Stimulated activated CD4-positive, alpha-beta T cell treated with anti-CD3 and anti-CD28 coated beads, TNF-alpha, amount 100 ng/mL, for 24 hours (primary cell): ENCODE measurements around the gene EP300.
"Not testable (repeated sequence)": the region's sequence is repeated elsewhere in the genome, so short reads cannot be mapped to it uniquely, and the experiment has no call there.

Source experiments
- DNase-seq, 3 experiments: peaks; one replicate each; pipeline ENCODE4 v3.0.0-alpha.2; 2020; ENCODE audit warnings: low read depth in 3 of 3

Gene EP300

DNA sequence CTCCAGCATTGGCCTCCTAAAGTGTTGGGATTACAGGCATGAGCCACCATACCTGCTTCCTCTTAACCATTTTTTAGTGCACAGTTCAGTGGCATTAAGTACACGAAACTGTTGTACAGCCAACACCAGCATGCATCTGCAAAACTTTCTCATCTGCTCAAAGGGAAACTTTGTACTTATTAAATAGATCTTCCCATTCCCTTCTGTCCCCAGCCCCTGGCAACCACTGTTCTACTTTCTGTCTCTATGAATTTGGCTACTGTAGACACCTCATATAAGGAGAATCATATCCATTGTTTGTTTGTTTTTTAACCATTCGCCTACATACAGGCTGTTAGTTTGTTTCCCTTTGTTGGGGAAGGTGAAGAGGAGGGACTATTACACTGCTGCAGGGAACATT, 6.5 kb upstream of the EP300 start:
- DNase-seq = no peak

DNA sequence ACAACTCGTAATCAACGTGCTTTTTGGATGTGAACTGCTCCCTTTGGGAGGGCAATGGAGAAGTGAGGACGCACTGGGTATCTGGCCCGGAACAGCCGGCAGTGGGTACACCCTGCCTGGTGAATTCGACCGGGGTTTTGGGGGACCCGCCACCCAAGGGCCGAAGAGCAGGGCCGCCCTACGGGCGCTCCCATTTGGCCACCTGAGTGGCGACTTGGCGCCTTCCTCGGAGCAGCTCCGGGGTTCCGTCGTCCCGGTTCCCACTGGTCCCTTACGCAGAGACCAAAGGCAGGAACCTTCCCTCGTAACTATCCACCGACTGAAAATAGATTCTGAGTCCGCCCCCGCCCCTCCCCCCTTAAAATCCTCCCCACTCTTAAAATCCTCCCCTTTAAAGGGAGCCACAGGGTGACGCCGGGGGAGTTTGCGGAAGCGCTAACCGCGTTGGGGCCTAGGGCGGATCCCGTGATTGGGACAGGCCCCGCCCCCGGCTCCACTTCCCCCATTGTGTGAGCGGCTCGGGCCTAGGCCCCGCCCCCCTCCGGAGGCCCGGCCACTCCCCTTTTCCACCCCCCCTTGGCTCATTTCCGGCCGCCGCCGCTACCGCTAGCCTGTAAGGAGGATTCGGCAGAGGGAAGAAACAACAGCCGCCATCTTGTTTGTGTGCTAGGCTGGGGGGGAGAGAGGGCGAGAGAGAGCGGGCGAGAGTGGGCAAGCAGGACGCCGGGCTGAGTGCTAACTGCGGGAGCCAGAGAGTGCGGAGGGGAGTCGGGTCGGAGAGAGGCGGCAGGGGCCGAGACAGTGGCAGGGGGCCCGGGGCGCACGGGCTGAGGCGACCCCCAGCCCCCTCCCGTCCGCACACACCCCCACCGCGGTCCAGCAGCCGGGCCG, 1.0 kb upstream of the EP300 start:
- DNase-seq = peak; percentile 97 to 99 (median 99)

GRCh38 chr22:41092847-41093411, 537 bp downstream of the EP300 start:
- peak in 1 of 3 experiments; percentile 25 for DNase-seq

GRCh38 chr22:41094041-41094593, 1.7 kb downstream of the EP300 start:
- DNase-seq = no peak

- no peak for DNase-seq
Measured at GRCh38 chr22:41096391-41096790, 4.0 kb downstream of the EP300 start.

GRCh38 chr22:41096841-41097240, 4.4 kb downstream of the EP300 start:
- no peak for DNase-seq

DNA sequence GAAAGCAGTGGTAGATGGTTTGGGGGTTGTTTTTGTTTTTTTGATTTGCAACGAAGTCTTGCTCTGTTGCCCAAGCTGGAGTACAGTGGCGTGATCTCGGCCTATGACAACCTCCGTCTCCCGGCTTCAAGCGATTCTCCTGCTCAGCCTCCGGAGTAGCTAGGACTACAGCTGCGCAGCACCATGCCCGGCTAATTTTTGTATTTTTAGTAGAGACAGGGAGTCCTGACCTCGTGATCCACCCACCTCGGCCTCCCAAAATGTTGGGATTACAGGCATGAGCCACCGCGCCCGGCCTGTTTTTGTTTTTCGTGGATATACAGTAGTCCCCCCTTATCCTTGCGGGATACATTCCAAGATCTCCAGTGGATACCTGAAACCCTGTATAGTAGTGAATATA, 6.6 kb downstream of the EP300 start:
- no peak for DNase-seq

DNA sequence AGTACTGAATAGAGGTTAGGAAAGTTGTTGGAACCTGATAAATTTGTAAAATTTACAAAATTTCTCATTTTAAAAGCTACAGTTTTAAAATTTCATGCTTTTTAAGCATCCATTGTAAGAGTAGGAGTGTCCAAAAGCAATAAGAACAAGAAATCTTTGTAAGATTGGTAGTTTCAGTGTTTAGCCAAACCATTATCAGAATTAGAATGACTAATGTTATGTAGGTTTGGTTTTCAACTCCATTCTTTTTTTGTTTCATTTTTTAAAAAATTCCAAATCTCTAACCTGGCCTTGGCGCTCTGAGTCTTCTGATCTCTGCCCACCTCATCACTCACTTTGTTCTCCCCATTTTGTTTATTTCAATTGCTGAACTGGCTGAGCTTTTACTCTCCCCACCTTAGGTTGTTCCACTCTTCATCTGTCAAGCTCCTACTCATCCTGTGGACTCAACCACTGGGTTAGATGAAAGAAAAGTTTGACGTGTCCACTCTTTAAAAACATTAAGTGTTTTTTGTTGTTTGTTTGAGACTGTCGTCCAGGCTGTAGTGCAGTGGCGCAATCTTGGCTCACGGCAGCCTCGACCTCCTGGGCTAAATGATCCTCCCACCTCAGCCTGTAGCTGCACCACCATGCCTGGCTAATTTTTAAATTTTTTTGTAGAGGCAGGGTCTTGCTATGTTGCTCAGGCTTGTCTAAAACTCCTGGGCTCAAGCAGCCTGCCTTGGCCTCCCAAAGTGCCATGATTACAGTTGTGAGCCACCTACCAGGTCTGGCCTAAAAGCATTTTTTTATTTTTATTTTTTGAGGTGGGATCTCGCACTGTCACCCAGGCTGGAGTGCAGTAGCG, 14.0 kb downstream of the EP300 start:
- no peak for DNase-seq

DNA sequence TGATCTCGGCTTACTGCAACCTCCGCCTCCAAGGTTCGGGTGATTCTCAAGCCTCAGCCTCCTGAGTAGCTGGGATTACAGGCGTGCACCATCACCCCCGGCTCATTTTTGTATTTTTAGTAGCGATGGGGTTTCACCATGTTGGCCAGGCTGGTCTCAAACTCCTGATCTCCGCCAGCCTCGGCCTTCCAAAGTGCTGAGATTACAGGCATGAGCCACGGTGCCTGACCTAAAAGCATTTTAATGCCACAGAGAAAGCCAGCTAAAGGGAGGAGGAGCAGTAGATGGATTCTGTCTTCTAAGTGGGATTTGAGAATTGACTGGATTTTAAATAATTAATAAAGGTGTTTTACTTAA, 14.6 kb downstream of the EP300 start:
- DNase-seq = not testable (repeated sequence)

- DNase-seq = no peak
Measured at GRCh38 chr22:41110968-41111367, 18.6 kb downstream of the EP300 start.

DNA sequence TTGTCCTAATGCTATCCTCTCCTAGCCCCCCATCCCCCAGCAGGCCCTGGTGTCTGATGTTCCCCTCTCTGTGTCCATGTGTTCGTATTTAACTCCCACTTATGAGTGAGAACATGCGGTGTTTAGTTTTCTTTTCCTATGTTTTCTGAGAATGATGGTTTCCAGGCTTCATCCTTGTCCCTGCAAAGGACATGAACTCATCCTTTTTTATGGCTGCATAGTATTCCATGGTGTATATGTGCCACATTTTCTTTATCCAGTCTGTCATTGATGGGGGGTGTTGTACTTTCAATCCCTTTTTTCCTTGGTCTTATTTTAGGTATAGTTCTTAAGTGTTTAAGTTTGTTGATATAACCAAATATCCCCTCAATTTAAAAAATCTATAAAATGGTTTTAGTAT, 23.9 kb downstream of the EP300 start:
- DNase-seq = no peak

DNA sequence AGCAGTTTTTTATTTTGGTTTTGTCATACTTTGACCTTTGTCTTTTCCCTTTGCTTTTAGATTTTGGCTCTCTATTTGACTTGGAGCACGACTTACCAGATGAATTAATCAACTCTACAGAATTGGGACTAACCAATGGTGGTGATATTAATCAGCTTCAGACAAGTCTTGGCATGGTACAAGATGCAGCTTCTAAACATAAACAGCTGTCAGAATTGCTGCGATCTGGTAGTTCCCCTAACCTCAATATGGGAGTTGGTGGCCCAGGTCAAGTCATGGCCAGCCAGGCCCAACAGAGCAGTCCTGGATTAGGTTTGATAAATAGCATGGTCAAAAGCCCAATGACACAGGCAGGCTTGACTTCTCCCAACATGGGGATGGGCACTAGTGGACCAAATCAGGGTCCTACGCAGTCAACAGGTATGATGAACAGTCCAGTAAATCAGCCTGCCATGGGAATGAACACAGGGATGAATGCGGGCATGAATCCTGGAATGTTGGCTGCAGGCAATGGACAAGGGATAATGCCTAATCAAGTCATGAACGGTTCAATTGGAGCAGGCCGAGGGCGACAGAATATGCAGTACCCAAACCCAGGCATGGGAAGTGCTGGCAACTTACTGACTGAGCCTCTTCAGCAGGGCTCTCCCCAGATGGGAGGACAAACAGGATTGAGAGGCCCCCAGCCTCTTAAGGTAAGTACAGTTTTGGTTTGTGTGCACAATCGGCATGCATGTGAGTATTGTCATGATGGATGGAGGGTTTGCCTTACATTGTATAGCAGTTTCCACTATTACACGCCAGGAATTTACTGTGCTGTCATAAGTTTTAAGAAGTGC, 25.0 kb downstream of the EP300 start:
- no peak for DNase-seq

DNA sequence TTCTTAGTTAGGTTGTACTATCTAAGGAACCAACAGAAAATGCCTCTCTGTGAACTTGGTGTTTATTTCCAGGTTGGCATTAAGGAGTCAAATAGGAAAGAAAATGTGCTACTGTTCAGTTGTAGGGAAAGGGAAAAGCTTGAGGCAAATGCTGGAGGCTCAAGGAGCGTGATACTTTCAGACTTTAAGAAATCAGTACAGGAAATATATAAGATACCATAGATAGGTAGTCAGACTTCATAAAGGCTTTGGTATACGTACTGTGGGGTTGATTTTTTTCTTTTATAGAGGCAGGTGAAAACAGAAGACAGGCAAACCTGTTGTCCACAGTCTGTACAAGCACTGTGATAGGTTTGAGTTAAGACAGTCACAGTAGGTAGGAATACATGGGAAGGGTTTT, 30.8 kb downstream of the EP300 start:
- no peak for DNase-seq

GRCh38 chr22:41124086-41124485, 31.7 kb downstream of the EP300 start:
- no peak for DNase-seq

DNA sequence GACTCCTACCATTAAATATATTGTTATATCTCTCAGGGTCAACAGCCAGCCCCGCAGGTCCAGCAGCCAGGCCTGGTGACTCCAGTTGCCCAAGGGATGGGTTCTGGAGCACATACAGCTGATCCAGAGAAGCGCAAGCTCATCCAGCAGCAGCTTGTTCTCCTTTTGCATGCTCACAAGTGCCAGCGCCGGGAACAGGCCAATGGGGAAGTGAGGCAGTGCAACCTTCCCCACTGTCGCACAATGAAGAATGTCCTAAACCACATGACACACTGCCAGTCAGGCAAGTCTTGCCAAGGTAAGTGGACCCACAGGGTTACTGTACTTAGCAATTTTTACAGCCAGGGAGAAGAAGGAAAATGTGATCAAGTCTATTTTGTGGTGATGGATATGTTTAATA, 35.1 kb downstream of the EP300 start:
- no peak for DNase-seq

DNA sequence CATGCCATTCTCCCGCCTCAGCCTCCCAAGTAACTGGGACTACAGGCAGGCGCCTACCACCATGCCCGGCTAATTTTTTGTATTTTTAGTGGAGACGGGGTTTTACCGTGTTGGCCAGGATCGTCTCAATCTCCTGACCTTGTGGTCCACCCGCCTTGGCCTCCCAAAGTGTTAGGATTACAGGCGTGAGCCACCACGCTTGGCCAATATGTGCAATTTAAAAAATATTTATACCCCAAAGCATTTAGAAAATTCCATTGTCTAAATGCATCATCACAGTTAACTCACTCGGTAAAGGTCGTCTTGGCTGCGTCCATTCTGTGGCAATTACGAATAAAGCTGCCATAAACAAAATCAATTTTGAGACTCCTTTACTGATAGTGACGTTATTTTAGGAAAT, 36.2 kb downstream of the EP300 start:
- DNase-seq = no peak

- DNase-seq = no peak
Measured at GRCh38 chr22:41132550-41132949, 40.2 kb downstream of the EP300 start.

DNA sequence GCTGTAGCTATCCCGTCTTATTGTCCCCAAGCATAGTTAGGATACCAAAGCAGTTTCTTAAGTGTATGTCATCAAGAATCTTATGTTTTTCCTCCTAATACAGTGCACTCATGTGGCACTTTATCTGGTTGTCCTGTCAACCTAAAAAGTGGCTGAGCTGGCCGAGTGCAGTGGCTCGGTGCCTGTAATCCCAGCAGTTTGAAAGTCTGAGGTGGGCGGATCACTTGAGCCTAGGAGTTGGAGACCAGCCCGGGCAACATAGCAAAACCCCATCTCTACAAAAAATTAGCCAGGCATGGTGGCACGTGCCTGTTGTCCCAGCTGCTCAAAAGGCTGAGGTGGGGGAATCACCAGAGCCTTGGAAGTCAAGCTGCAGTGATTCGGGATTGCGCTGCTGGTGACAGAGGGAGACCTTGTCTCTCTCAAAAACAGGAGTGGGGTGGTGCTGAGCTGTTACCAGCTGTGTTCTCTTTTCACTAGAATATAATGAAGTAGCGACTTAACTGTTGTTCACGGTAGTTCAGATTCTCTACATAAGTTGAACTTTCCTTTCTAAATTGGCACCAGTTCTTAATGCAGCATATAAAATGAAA, 48.1 kb downstream of the EP300 start:
- DNase-seq = no peak

GRCh38 chr22:41145921-41146320, 53.5 kb downstream of the EP300 start:
- DNase-seq = not testable (repeated sequence)

- DNase-seq = no peak
Measured at GRCh38 chr22:41146573-41146972, 54.2 kb downstream of the EP300 start.

GRCh38 chr22:41147722-41148121, 55.3 kb downstream of the EP300 start:
- DNase-seq = no peak
